Peyer's patch (tissue), 4 donors: ENCODE data around the gene ASPG.

Source experiments
- CTCF ChIP-seq, 6 experiments: fragments of 450-650 bp in 4 of 6; fragments of 200-600 bp in 2 of 6; sonication (generic) in 1 of 6; IDR thresholded peaks; one replicate each; pipeline ENCODE4 v1.5.1; 2017 to 2019; ENCODE audit warnings: antibody characterized with exemption in 6 of 6, mild to moderate bottlenecking in 3 of 6, moderate library complexity in 1 of 6
- POLR2A ChIP-seq, 2 donors: fragments of 450-650 bp; IDR thresholded peaks; one replicate each; pipeline ENCODE4 v1.5.1; 2017; ENCODE audit warnings: antibody characterized with exemption in 2 of 2, mild to moderate bottlenecking in 2 of 2, moderate library complexity in 2 of 2

- TF ChIP-seq CTCF (IDR thresholded peaks at IDR 0.05) (no peak), POLR2A (IDR thresholded peaks at IDR 0.05) (no peak)
Measured at GRCh38 chr14:104117341-104118005, 32.0 kb downstream of the ASPG start.
